Suprapubic skin (tissue), 4 donors: ENCODE data around the gene MYCBP2.

Experiments
- CTCF ChIP-seq, 2 donors: fragments of 200-600 bp in 1 of 2; fragments of 450-650 bp in 1 of 2; sonication (generic) in 1 of 2; IDR thresholded peaks; one replicate each; pipeline ENCODE4 v1.5.1; 2016 to 2019; ENCODE audit warnings: antibody characterized with exemption in 2 of 2, mild to moderate bottlenecking in 1 of 2, moderate library complexity in 1 of 2
- EP300 ChIP-seq: sonication (generic); formaldehyde crosslinking; IDR thresholded peaks from one replicate; pipeline ENCODE4 v1.6.1; 2017; ENCODE audit warnings: antibody characterized with exemption
- POLR2A ChIP-seq, 2 donors: fragments of 450-650 bp; IDR thresholded peaks; one replicate each; pipeline ENCODE4 v1.6.1; 2017; ENCODE audit warnings: antibody characterized with exemption in 2 of 2, mild to moderate bottlenecking in 2 of 2, moderate library complexity in 2 of 2
- POLR2AphosphoS5 ChIP-seq, 3 donors: sonication (generic); formaldehyde crosslinking; IDR thresholded peaks; one replicate each; pipeline ENCODE4 v1.6.1; 2017; ENCODE audit warnings: antibody characterized with exemption in 3 of 3

GRCh38 chr13:77067519-77067918 lies 259.4 kb downstream of the MYCBP2 start:
- no peak for TF ChIP-seq EP300
- TF ChIP-seq POLR2AphosphoS5 (IDR thresholded peaks at IDR 0.05) = no peak
- TF ChIP-seq POLR2A (IDR thresholded peaks at IDR 0.05) = no peak
- no peak for TF ChIP-seq CTCF (IDR thresholded peaks at IDR 0.05)
